SJCRH30 (cell line): ENCODE data around the gene TIPARP. TPM values are rescaled to one million over a fixed set of nuclear protein-coding genes. Genes with fewer than 3 reads are reported as not detected.
"Not testable (repeated sequence)": the region's sequence is repeated elsewhere in the genome, so short reads cannot be mapped to it uniquely, and the experiment has no call there.

ENCODE experiments used
- DNase-seq, 2 experiments: peaks; one replicate each; pipeline ENCODE4 v3.0.0-alpha.2; 2015 to 2020
- H3K27ac ChIP-seq: fragments of 250-450 bp; sonication (Bioruptor Pico); 2 replicates; pipeline ENCODE4 v1.5.1; 2020; ENCODE audit warnings: mild to moderate bottlenecking, moderate library complexity
- H3K27me3 ChIP-seq: fragments of 250-450 bp; sonication (Bioruptor Pico); 2 replicates; pipeline ENCODE4 v1.5.1; 2020; ENCODE audit warnings: mild to moderate bottlenecking, moderate library complexity
- H3K36me3 ChIP-seq: fragments of 250-450 bp; sonication (Bioruptor Pico); 2 replicates; pipeline ENCODE4 v1.5.1; 2020; ENCODE audit warnings: mild to moderate bottlenecking, moderate library complexity
- H3K4me1 ChIP-seq: fragments of 250-450 bp; sonication (Bioruptor Pico); 2 replicates; pipeline ENCODE4 v1.5.1; 2020; ENCODE audit warnings: mild to moderate bottlenecking, moderate library complexity
- H3K4me3 ChIP-seq: fragments of 250-450 bp; sonication (Bioruptor Pico); 2 replicates; pipeline ENCODE4 v1.5.1; 2020; ENCODE audit warnings: mild to moderate bottlenecking, moderate library complexity
- H3K9me3 ChIP-seq: fragments of 250-450 bp; sonication (Bioruptor Pico); replicated peaks from 2 replicates; pipeline ENCODE4 v1.5.1; 2020; ENCODE audit warnings: mild to moderate bottlenecking, moderate library complexity
- total RNA-seq: library from RNA; depleted of rRNA; stranded (reverse); fragments of >200 nt; shearing (Covaris generic); gene quantifications from 2 replicates; pipeline ENCODE4 v1.2.3, GENCODE V29; 2014

The TIPARP gene
- total RNA-seq, 1 experiment from 2014 or later: 31.2 TPM

DNA sequence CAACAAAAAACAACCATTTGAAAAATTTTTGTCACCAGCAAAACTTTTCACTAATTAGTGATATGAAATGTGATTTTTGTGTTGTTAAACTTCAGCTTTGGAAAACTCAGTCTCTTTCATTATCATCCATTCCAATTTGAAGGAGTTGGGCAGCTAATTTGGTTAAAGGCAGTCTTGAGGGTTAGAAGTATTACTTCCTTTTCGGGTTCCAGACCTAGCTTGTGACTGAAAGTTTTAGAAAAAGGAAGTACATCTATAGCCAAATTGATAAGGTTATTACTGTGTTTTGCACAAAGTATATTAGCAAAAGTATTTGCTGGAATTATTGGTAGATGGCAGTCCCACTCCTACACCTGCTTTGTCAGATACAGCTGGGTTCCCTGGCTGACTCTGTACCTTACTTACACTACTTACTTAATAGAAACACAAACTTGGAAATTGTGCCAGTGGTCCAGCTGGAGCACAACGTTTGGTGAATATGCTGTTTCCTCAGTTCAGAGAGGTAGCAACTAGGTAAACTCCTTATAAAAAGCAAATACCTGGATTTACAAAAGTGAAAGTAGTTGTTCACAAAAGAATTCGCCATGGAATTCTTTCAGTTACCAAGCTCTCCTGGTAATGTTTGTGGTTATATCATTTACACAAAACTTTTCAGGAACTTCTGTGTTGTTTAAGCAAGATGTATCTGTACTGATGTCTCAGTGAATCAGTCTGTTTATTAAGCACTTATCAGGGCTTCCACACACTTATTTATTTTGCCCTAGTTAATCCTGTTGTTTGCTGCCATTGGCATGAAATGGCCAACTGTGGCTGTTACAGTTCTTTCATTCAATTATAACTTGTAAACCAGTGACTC is 31.6 kb downstream of the TIPARP start:
- Histone ChIP-seq H3K36me3 (peaks cover 46% of the 10 kb centered on the region), H3K27me3 (no peaks in the 10 kb centered on the region), H3K9me3 (no peaks in the 10 kb centered on the region), H3K4me3 (no peak overlapping the region), H3K4me1 (no peaks in the 10 kb centered on the region), H3K27ac (no peak overlapping the region)
- no peak for DNase-seq

DNA sequence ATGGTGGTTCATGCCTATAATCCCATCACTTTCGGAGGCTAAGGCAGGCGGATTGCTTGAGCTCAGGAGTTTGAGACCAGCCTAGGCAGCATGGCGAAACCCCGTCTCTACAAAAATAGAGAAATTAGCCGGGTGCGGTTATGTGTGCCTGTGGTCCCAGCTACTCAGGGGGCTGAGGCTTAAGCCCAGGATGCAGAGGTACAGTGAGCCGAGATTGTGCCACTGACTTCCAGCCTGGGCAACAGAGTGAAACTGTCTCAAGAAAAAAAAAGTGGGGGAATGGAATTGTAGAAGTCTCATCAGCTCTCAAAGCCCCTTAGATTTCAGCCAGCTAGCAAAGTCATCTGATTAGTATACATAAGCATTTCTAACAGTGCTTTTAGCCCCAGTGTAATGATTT is 33.2 kb downstream of the TIPARP start:
- Histone ChIP-seq H3K27me3 (no peaks in the 10 kb centered on the region), H3K27ac (no peak overlapping the region)

DNA sequence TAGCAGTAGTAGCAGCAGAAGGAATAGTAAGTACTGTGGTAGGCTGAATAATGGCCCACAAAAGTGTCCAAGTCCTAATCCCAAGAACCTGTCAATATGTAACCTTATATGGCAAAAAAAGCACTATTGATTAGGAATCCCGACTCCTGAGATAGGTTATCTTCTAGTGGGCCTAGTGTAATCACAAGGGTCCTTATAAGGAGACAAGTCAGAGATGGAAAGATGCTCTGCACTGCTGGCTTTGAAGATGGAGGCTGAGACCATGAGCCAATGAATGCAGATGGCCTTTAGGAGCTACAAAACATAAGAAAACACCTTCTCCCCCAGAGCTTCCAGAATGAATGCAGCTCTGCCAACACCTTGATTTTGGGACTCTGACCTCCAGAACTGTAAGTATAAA is 36.0 kb downstream of the TIPARP start:
- Histone ChIP-seq H3K36me3 (peaks cover 30% of the 10 kb centered on the region), H3K9me3 (no peaks in the 10 kb centered on the region), H3K4me1 (no peaks in the 10 kb centered on the region), H3K27ac (no peak overlapping the region), H3K4me3 (no peak overlapping the region), H3K27me3 (no peaks in the 10 kb centered on the region)
- no peak for DNase-seq

More for the DNA sequence above, 33.2 kb downstream of the TIPARP start:
- no peaks in the 10 kb centered on the region for H3K9me3 ChIP-seq
- no peak overlapping the region for H3K4me3 ChIP-seq
- DNase-seq: no peak
- no peaks in the 10 kb centered on the region for H3K4me1 ChIP-seq
- peaks cover 47% of the 10 kb centered on the region for H3K36me3 ChIP-seq

DNA sequence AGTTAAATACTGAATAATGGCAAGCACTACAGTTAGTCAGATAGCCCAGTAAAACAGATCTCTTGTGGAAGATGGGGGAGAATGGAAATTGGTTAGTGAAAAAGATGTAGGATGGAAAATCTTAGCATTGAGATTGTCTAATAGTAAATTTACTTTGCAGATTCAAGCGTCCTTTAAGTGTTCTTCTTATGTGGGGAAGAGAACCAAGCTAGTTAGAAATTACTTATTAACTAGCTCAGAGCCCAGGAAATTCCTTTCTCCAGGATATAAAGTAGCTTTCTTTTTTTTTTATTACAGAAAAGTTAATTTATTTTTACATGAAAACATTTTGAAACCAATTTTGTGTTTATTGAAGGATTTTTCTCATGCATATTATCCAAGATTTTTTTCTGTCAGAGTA is 36.7 kb downstream of the TIPARP start:
- Histone ChIP-seq H3K4me1 (no peaks in the 10 kb centered on the region), H3K27ac (no peak overlapping the region), H3K36me3 (peaks cover 23% of the 10 kb centered on the region; the same call in 1 of the 2 replicates), H3K27me3 (no peaks in the 10 kb centered on the region), H3K4me3 (no peak overlapping the region), H3K9me3 (no peaks in the 10 kb centered on the region)
- no peak for DNase-seq

DNA sequence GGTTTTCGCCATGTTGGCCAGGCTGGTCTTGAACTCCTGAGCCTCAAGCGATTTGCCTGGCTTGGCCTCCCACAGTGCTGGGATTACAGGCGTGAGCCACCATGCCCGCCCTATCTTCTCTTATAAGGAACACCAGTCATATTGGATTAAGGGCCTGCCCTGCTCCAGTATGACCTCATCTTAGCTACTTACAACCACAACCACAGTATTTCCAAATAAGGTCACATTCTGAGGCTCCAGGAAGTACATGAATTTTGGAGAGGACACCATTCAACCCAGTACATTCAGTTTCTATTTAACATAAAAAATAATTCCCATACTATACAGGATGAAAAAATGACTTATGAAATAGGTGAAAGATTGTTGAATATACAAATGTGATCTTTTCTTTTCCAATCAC is 37.6 kb downstream of the TIPARP start:
- not testable (repeated sequence) for H3K9me3 ChIP-seq, H3K27ac ChIP-seq, H3K4me1 ChIP-seq, H3K4me3 ChIP-seq, H3K27me3 ChIP-seq, DNase-seq
- peaks cover 23% of the 10 kb centered on the region; the same call in 1 of the 2 replicates for H3K36me3 ChIP-seq

DNA sequence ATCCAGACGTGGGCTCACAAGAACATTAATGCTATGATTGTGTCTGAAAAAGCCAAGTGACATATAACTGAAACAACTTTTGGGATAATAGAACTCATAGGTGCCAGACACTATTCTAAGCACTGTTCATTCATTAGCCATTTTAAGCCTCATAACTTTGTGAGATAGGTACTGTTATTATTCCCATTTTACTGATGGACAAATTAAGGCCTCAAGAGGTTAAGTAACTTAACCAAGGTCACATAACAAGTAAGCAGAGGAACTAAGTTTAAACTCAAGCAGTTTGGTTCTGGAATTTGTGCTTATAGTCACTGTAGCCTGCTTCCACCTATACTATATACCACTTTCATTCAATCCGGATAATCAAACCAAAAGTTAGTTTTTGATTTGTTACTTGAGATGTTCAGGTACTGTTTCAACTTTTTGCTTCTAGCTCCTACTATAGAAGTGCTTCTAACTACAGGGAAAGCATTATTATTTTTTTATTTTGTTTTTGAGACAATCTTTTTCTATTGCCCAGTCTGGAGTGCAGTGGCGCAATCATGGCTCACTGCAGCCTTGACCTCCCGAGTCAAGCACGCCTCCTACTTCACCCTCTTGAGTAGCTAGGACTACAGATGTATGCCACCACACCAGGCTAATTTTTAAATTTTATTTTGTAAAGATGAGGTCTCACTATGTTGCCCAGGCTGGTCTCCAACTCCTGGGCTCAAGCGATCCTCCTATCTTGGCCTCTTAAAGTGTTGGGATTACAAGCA is 41.9 kb downstream of the TIPARP start:
- H3K4me3 ChIP-seq: no peak overlapping the region
- no peak overlapping the region for H3K27ac ChIP-seq
- no peaks in the 10 kb centered on the region for H3K27me3 ChIP-seq
- H3K4me1 ChIP-seq: no peaks in the 10 kb centered on the region
- no peaks in the 10 kb centered on the region for H3K36me3 ChIP-seq
- H3K9me3 ChIP-seq: no peaks in the 10 kb centered on the region
- DNase-seq: no peak

DNA sequence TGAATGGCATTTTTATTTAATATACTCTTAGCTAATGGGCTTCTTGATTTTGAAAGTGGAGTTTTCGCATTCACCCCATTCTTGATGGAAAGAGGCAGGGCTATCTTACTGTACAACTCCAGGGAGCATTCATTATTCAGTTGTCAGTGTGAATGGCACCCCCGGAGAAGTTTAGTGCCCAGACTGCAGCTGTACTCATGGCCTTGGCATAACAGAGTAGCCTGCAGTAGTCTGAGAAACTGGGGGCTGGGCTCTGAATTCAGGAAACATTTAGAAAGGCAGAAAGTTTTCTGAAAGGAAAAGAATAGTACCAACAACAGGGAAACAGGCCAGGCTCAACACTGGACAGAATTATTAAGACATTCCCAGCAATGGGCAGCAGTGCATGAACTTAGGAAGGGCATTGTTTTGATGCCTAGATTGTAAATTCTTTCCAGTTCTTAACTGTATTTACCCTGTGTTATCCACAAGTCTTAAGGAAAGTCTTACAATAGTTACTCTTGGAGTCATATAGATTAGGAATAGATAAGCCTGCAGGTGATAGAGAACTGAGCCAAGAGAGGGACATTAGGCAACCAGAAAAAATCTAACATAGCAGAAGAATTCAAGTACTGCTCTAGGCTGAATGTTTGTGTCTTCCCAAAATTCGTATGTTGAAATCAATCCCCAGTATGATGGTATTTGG is 44.4 kb downstream of the TIPARP start:
- no peaks in the 10 kb centered on the region for H3K27me3 ChIP-seq
- no peak for DNase-seq
- H3K9me3 ChIP-seq: no peaks in the 10 kb centered on the region
- H3K4me1 ChIP-seq: no peaks in the 10 kb centered on the region
- no peak overlapping the region for H3K4me3 ChIP-seq
- H3K27ac ChIP-seq: no peak overlapping the region
- H3K36me3 ChIP-seq: no peaks in the 10 kb centered on the region

DNA sequence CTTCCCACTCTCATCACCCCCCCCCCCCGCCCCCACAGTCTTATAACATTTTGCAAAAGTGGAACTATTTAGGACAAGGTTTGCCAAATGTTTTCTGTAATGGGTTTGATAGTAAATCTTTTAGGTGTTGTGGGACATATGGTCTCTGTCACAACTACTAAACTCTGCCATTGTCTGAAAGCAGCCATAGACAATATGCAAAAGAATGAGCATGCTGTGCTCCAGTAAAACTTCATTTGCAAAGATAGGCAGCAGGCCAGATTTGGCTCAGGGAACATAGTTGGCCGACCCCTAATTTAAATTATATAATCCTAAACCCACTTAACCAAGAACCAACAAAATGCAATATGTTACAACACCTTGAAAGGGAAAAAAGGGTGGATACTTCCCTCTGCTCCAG is 46.4 kb downstream of the TIPARP start:
- DNase-seq: no peak
- Histone ChIP-seq H3K27ac (no peak overlapping the region), H3K9me3 (no peaks in the 10 kb centered on the region), H3K4me1 (no peaks in the 10 kb centered on the region), H3K27me3 (no peaks in the 10 kb centered on the region), H3K36me3 (no peaks in the 10 kb centered on the region), H3K4me3 (no peak overlapping the region)

DNA sequence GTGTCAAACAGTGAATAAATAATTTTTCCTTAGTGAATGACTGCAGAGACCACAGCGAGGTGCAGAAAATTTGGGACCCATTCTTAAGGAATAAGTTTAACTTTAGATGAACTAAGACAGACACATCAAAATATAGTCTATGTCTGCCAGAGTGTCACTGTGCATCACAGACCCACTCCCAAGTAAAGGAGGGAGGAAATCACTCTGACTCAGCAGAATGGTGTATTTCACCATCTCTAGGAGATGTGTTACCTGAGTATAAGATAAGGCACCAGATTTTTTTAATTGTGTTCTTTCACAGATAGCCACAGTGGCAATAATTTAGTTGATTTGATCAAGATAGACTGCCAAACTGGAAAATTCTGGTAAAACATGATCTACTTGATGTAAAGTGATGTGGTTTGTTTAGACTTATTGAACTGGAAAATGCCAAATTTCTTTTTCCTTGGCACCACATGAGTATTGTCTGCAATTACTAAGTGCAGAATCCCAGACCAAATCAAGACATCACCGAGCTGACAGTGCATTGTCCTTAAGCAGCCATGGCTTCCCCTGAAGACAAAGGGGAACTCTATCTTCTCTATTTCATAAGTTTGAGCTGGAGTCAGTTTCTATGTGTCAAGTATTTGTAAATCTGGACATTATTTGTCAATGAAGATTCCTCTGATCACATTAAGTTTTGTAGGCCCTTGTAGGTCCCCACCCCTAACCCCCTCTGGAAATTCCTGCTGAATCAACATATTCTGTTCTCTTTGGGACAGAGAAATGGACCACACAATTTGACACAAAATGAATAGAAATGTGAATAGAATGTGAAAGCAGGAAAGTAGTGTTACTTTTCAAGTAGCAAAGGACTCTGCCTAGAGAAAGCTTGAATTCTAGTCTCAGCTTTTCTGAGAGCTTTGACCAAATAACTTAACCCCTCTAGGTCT is 47.6 kb downstream of the TIPARP start:
- no peak for DNase-seq
- H3K4me3 ChIP-seq: no peak overlapping the region
- H3K27me3 ChIP-seq: no peaks in the 10 kb centered on the region
- no peaks in the 10 kb centered on the region for H3K36me3 ChIP-seq
- no peaks in the 10 kb centered on the region for H3K4me1 ChIP-seq
- H3K9me3 ChIP-seq: no peaks in the 10 kb centered on the region
- H3K27ac ChIP-seq: no peak overlapping the region

DNA sequence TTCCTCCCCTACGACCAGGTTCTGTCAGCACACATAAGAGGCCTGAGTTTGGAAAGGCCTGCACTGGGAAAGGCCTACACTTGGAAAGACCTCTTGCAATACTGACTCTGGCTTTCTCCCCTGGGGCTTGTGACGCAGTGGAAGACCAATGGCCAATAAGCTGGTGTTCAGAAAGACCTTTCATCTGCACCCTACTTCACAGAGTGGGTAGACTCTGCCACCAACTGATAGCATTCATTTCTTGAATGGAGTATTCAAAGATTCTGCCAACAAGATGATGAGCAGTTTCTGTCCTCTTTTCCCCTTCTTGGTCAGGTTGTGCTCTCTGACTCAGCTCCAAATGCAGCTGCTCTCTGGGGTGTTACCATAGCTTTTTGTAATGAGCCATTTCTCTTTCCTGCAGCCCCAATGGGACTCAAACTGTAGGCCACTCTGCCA is 48.8 kb downstream of the TIPARP start:
- no peak overlapping the region for H3K4me3 ChIP-seq
- no peaks in the 10 kb centered on the region for H3K27me3 ChIP-seq
- no peak for DNase-seq
- no peaks in the 10 kb centered on the region for H3K9me3 ChIP-seq
- no peak overlapping the region for H3K27ac ChIP-seq
- H3K4me1 ChIP-seq: peaks cover 3% of the 10 kb centered on the region; the same call in 1 of the 2 replicates
- H3K36me3 ChIP-seq: no peaks in the 10 kb centered on the region

DNA sequence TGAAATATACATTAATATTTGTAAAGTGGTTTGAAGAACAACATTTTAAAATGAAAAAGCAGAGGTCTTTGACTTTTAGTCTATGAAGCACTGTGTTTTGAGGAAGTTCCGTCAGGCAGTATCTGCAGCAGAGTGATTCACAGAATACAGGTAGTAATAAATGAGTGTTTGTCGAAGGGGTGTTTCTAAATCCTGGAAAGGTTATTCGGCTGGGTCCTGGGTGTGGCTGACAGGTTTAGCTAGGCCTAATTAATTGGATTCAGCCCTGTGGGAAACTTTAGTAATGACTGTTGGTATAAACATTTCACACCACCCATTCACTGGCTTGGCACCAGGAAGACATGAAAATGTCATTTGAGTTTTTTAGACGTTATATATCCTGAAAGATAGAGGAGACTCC is 51.3 kb downstream of the TIPARP start:
- Histone ChIP-seq H3K4me3 (no peak overlapping the region), H3K9me3 (no peaks in the 10 kb centered on the region), H3K36me3 (no peaks in the 10 kb centered on the region), H3K4me1 (peaks cover 13% of the 10 kb centered on the region), H3K27me3 (no peaks in the 10 kb centered on the region), H3K27ac (no peak overlapping the region)
- DNase-seq: no peak

DNA sequence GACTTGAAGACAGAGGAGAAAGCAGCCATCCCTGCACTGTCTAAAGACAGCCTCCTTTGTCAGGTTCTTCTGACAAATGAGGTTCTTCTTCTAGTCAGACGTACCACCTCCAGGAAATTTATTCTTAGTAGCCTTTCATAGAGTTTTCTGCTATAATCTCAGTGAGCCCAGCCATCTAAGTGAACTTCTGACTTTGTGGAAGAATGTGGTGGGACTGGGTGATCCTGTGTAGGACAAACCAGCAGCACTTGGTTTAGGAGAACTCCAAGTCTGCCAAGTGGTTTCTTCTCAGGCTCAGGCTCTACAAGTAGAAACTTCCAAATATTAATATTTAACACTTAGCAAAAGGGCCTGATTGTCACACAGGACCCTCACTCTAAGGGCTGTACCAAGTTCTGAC is 52.1 kb downstream of the TIPARP start:
- Histone ChIP-seq H3K36me3 (no peaks in the 10 kb centered on the region), H3K27me3 (no peaks in the 10 kb centered on the region), H3K4me1 (peaks cover 15% of the 10 kb centered on the region), H3K9me3 (no peaks in the 10 kb centered on the region), H3K4me3 (no peak overlapping the region), H3K27ac (no peak overlapping the region)
- DNase-seq: no peak

DNA sequence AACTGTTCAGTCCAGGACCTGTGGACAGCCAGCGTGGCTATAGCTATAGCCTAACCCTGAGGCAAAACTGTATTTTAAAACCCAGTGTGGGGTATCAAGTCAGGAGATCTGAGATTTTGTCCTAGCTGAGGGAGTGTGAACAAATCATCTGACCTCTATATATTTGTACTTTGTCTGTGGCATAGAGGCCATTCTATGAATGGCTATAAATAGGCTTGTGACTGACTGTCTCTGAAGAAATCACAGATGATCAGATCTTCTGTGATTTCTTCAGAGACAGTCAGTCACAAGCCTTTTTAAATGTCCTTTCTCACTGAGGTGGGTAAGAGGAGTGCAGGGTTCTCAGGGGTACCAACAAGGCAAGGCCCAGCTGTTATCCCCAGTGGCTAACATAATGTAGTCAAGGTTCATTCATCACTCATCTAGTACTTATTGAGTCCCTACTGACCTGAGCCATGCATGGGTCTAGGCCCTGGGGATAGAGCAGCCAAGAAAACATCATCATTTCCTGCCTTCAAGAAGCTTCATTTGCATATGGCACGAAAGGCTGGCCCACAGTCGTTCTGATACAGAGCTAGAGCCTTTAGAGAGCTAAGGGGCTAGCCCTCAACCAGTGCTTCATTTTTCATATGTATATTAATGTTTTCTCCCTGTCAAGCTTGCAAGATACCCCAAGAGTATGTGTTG is 53.3 kb downstream of the TIPARP start:
- no peak for DNase-seq
- Histone ChIP-seq H3K4me1 (peaks cover 27% of the 10 kb centered on the region), H3K27me3 (no peaks in the 10 kb centered on the region), H3K36me3 (no peaks in the 10 kb centered on the region), H3K9me3 (no peaks in the 10 kb centered on the region), H3K27ac (no peak overlapping the region), H3K4me3 (no peak overlapping the region)
